Measurements from ENCODE around the gene IPO13.

DNA sequence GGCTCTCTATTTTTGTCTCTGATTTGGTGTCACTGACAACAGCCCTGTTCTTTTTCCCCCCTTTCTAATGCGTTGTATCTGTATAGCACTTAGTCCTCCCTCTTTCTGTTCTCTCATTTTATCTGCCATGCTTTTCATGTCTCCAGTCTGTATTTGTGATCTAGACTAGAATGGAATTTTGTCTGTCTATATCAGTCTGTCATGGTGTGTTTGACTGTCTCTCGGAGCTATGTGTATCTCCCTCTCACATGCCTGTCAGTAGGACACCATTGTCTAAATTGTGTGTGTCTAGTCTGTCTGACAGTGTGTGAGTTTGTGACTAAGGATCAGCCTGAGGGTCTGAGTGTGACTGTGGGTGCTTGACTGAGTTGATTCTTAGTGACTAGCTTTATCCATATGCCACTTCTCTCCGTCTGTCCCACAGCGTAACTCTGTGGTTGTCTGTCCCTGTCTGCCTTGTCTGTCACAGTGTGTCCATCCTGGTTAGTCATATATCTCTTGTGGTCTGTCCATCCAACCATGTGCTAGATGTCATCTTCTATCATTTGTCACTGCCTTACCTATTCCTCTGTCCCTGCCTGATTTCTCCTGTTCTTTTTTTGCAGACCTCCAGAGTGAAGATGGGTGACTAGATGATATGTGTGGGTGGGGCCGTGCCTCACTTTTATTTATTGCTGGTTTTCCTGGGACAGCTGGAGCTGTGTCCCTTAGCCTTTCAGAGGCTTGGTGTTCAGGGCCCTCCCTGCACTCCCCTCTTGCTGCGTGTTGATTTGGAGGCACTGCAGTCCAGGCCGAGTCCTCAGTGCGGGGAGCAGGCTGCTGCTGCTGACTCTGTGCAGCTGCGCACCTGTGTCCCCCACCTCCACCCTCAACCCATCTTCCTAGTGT, 30.9 kb downstream of the IPO13 start:
- TF ChIP-seq, protein P1, sequence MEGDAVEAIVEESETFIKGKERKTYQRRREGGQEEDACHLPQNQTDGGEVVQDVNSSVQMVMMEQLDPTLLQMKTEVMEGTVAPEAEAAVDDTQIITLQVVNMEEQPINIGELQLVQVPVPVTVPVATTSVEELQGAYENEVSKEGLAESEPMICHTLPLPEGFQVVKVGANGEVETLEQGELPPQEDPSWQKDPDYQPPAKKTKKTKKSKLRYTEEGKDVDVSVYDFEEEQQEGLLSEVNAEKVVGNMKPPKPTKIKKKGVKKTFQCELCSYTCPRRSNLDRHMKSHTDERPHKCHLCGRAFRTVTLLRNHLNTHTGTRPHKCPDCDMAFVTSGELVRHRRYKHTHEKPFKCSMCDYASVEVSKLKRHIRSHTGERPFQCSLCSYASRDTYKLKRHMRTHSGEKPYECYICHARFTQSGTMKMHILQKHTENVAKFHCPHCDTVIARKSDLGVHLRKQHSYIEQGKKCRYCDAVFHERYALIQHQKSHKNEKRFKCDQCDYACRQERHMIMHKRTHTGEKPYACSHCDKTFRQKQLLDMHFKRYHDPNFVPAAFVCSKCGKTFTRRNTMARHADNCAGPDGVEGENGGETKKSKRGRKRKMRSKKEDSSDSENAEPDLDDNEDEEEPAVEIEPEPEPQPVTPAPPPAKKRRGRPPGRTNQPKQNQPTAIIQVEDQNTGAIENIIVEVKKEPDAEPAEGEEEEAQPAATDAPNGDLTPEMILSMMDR (IDR thresholded peaks at IDR 0.05; ENCODE audit: borderline replicate concordance, extremely low read depth, low read length, poor library complexity, severe bottlenecking), result no peak
- no peak for TF ChIP-seq EZH2 (IDR thresholded peaks at IDR 0.05; ENCODE audit: borderline replicate concordance, low read depth, low read length, severe bottlenecking)
